HepG2 (cell line): ENCODE measurements around the gene COL26A1. TPM values are rescaled to one million over a fixed set of nuclear protein-coding genes. Genes with fewer than 3 reads are reported as not detected.

Experiments used
- EED ChIP-seq: sonication (generic); formaldehyde crosslinking; IDR thresholded peaks from 2 replicates; pipeline ENCODE4 v1.5.0; 2020; ENCODE audit warnings: mild to moderate bottlenecking, missing genetic modification reagents
- IKZF4 ChIP-seq: sonication (generic); formaldehyde crosslinking; IDR thresholded peaks from 2 replicates; pipeline ENCODE4 v1.5.1; 2020; ENCODE audit warnings: borderline replicate concordance, mild to moderate bottlenecking, low read depth, missing genetic modification reagents; ENCODE audit errors: not compliant biosample characterization
- MED13 ChIP-seq: sonication (generic); formaldehyde crosslinking; IDR thresholded peaks from 2 replicates; pipeline ENCODE4 v1.5.0; 2020; ENCODE audit warnings: missing genetic modification reagents
- NFE2L2 ChIP-seq: fragments of 150-350 bp; IDR thresholded peaks from 2 replicates; pipeline ENCODE4 v1.6.1; 2014; ENCODE audit warnings: low read length
- RAD21 ChIP-seq: fragments of 450-650 bp; formaldehyde crosslinking; IDR thresholded peaks from 2 replicates; pipeline ENCODE4 v1.5.0; 2020; ENCODE audit warnings: mild to moderate bottlenecking
- SALL1 ChIP-seq: sonication (generic); formaldehyde crosslinking; IDR thresholded peaks from 2 replicates; pipeline ENCODE4 v1.8.0; 2022; ENCODE audit warnings: mild to moderate bottlenecking, missing genetic modification reagents
- SIN3A ChIP-seq: IDR thresholded peaks from 2 replicates; pipeline ENCODE4 v1.6.1; 2011; ENCODE audit warnings: low read depth, mild to moderate bottlenecking, control low read depth, low read length, borderline replicate concordance
- SMC3 ChIP-seq: IDR thresholded peaks from 2 replicates; pipeline ENCODE4 v1.6.1; 2011; ENCODE audit warnings: low read length, improper control_type of control experiment
- SNAPC2 ChIP-seq: sonication (generic); formaldehyde crosslinking; IDR thresholded peaks from 2 replicates; pipeline ENCODE4 v1.8.1; 2022; ENCODE audit warnings: mild to moderate bottlenecking, missing genetic modification reagents
- ZMAT3 ChIP-seq: sonication (generic); formaldehyde crosslinking; conservative IDR thresholded peaks from 2 replicates; pipeline ENCODE4 v1.7.0; 2021; ENCODE audit warnings: missing genetic modification reagents
- ZNF451 ChIP-seq: sonication (generic); formaldehyde crosslinking; IDR thresholded peaks from 2 replicates; pipeline ENCODE4 v1.5.0; 2020; ENCODE audit warnings: mild to moderate bottlenecking, missing genetic modification reagents
- ZNF615 ChIP-seq: sonication (generic); formaldehyde crosslinking; IDR thresholded peaks from 2 replicates; pipeline ENCODE4 v1.5.0; 2020; ENCODE audit warnings: mild to moderate bottlenecking, missing genetic modification reagents, borderline replicate concordance
- ZNF772 ChIP-seq: sonication (generic); formaldehyde crosslinking; IDR thresholded peaks from 2 replicates; pipeline ENCODE4 v1.5.0; 2020; ENCODE audit warnings: mild to moderate bottlenecking, missing genetic modification reagents
- polyA plus RNA-seq, 8 experiments: library from polyadenylated mRNA; depleted of rRNA in 3 of 8; stranded (reverse) in 7 of 8; unstranded in 1 of 8; fragments of >200 nt; fragmentation: Illumina TruSeq in 4 of 8; extraction: Trizol in 4 of 8; gene quantifications; 2 replicates each; pipeline versions ENCODE4 v1.2.1 to v1.2.3, GENCODE V29; 2011 to 2016; ENCODE audit warnings: low read depth in 4 of 8, missing spikeins in 1 of 8, mixed read lengths in 1 of 8; ENCODE audit not compliant: insufficient read depth in 1 of 8
- total RNA-seq, 5 experiments: library from RNA; depleted of rRNA; stranded (reverse); fragments of >200 nt; fragmentation: Illumina TruSeq; extraction: Trizol; gene quantifications; 2 replicates each; pipeline ENCODE4 v1.2.3, GENCODE V29; 2016; ENCODE audit warnings: low read depth in 1 of 5
- TF ChIP-seq, protein P1 (sequence below): sonication (generic); formaldehyde crosslinking; IDR thresholded peaks from 2 replicates; pipeline ENCODE4 v1.4.0; 2020; ENCODE audit warnings: missing genetic modification reagents
- TF ChIP-seq, protein P2 (sequence below): sonication (generic); formaldehyde crosslinking; IDR thresholded peaks from 2 replicates; pipeline ENCODE4 v1.4.0; 2020; ENCODE audit warnings: missing genetic modification reagents, borderline replicate concordance
- TF ChIP-seq, protein P3 (sequence below): sonication (generic); formaldehyde crosslinking; IDR thresholded peaks from 2 replicates; pipeline ENCODE4 v1.5.0; 2020; ENCODE audit warnings: mild to moderate bottlenecking, low read depth, missing genetic modification reagents, borderline replicate concordance
- TF ChIP-seq, protein P4 (sequence below): sonication (generic); formaldehyde crosslinking; IDR thresholded peaks from 2 replicates; pipeline ENCODE4 v1.5.0; 2020; ENCODE audit warnings: mild to moderate bottlenecking, missing genetic modification reagents, moderate library complexity
- TF ChIP-seq, protein P5 (sequence below): IDR thresholded peaks from 2 replicates; pipeline ENCODE4 v1.6.1; 2012; ENCODE audit warnings: inconsistent platforms
- TF ChIP-seq, protein P6 (sequence below): sonication (generic); formaldehyde crosslinking; IDR thresholded peaks from 2 replicates; pipeline ENCODE4 v1.4.0; 2020; ENCODE audit warnings: missing genetic modification reagents, borderline replicate concordance
- TF ChIP-seq, protein P7 (sequence below): sonication (generic); formaldehyde crosslinking; IDR thresholded peaks from 2 replicates; pipeline ENCODE4 v1.8.0; 2022; ENCODE audit warnings: mild to moderate bottlenecking, missing genetic modification reagents, moderate library complexity

The COL26A1 gene
- total and polyA plus RNA-seq, 2 of the 13 experiments (the other 11 are each of a cell fraction or from before 2014, with no cell fraction given) = 7.8 to 9.2 TPM

DNA sequence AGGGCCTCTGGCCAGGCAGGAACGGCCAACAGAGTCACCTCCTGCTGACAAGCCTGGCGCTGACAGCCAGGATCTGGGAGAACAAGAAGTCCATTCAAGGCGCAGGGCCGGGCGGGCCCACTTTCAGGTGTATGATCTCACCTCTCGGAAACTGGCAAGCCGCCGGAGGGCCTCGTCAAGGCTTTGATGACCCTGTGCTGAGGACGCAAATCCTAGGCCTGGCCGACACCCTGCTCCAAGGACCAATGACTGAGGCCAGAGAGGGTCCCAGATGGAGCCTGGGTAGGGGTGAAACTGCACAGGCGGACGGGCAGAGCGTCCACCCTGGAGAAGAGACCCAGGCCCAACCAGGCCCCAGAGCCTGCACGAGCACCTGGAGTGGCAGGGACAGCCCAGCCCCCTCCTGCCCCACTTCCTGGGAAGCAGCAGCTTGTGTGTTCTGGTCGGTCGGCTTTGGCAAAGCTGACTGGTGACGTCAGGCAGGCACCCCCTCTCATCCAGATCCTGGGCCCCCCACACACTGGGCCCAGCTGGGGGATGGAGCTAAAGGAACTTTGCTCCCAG, 235.8 kb downstream of the COL26A1 start (continued):
- TF ChIP-seq, protein P1, sequence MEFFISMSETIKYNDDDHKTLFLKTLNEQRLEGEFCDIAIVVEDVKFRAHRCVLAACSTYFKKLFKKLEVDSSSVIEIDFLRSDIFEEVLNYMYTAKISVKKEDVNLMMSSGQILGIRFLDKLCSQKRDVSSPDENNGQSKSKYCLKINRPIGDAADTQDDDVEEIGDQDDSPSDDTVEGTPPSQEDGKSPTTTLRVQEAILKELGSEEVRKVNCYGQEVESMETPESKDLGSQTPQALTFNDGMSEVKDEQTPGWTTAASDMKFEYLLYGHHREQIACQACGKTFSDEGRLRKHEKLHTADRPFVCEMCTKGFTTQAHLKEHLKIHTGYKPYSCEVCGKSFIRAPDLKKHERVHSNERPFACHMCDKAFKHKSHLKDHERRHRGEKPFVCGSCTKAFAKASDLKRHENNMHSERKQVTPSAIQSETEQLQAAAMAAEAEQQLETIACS (CRISPR knock-in tag) = no peak
- TF ChIP-seq, protein P2, sequence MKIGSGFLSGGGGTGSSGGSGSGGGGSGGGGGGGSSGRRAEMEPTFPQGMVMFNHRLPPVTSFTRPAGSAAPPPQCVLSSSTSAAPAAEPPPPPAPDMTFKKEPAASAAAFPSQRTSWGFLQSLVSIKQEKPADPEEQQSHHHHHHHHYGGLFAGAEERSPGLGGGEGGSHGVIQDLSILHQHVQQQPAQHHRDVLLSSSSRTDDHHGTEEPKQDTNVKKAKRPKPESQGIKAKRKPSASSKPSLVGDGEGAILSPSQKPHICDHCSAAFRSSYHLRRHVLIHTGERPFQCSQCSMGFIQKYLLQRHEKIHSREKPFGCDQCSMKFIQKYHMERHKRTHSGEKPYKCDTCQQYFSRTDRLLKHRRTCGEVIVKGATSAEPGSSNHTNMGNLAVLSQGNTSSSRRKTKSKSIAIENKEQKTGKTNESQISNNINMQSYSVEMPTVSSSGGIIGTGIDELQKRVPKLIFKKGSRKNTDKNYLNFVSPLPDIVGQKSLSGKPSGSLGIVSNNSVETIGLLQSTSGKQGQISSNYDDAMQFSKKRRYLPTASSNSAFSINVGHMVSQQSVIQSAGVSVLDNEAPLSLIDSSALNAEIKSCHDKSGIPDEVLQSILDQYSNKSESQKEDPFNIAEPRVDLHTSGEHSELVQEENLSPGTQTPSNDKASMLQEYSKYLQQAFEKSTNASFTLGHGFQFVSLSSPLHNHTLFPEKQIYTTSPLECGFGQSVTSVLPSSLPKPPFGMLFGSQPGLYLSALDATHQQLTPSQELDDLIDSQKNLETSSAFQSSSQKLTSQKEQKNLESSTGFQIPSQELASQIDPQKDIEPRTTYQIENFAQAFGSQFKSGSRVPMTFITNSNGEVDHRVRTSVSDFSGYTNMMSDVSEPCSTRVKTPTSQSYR (CRISPR knock-in tag) = no peak
- TF ChIP-seq, protein P3, sequence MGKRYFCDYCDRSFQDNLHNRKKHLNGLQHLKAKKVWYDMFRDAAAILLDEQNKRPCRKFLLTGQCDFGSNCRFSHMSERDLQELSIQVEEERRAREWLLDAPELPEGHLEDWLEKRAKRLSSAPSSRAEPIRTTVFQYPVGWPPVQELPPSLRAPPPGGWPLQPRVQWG (CRISPR knock-in tag) = no peak
- TF ChIP-seq ZNF451 (CRISPR knock-in tag) = 0 out of 2 replicates have a peak, but pooled peaks have one; percentile 39
- TF ChIP-seq, protein P4, sequence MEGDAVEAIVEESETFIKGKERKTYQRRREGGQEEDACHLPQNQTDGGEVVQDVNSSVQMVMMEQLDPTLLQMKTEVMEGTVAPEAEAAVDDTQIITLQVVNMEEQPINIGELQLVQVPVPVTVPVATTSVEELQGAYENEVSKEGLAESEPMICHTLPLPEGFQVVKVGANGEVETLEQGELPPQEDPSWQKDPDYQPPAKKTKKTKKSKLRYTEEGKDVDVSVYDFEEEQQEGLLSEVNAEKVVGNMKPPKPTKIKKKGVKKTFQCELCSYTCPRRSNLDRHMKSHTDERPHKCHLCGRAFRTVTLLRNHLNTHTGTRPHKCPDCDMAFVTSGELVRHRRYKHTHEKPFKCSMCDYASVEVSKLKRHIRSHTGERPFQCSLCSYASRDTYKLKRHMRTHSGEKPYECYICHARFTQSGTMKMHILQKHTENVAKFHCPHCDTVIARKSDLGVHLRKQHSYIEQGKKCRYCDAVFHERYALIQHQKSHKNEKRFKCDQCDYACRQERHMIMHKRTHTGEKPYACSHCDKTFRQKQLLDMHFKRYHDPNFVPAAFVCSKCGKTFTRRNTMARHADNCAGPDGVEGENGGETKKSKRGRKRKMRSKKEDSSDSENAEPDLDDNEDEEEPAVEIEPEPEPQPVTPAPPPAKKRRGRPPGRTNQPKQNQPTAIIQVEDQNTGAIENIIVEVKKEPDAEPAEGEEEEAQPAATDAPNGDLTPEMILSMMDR (CRISPR knock-in tag) = no peak
- TF ChIP-seq, protein P5, sequence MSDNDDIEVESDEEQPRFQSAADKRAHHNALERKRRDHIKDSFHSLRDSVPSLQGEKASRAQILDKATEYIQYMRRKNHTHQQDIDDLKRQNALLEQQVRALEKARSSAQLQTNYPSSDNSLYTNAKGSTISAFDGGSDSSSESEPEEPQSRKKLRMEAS = no peak; the same call in 1 of the 2 replicates
- TF ChIP-seq MED13 = no peak
- no peak for TF ChIP-seq IKZF4 (CRISPR knock-in tag)
- TF ChIP-seq, protein P6, sequence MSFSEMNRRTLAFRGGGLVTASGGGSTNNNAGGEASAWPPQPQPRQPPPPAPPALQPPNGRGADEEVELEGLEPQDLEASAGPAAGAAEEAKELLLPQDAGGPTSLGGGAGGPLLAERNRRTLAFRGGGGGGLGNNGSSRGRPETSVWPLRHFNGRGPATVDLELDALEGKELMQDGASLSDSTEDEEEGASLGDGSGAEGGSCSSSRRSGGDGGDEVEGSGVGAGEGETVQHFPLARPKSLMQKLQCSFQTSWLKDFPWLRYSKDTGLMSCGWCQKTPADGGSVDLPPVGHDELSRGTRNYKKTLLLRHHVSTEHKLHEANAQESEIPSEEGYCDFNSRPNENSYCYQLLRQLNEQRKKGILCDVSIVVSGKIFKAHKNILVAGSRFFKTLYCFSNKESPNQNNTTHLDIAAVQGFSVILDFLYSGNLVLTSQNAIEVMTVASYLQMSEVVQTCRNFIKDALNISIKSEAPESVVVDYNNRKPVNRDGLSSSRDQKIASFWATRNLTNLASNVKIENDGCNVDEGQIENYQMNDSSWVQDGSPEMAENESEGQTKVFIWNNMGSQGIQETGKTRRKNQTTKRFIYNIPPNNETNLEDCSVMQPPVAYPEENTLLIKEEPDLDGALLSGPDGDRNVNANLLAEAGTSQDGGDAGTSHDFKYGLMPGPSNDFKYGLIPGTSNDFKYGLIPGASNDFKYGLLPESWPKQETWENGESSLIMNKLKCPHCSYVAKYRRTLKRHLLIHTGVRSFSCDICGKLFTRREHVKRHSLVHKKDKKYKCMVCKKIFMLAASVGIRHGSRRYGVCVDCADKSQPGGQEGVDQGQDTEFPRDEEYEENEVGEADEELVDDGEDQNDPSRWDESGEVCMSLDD (CRISPR knock-in tag) = peak; percentile 81; the same call in 1 of the 2 replicates
- no peak for TF ChIP-seq SNAPC2 (CRISPR knock-in tag)
- no peak for TF ChIP-seq SMC3
- TF ChIP-seq, protein P7, sequence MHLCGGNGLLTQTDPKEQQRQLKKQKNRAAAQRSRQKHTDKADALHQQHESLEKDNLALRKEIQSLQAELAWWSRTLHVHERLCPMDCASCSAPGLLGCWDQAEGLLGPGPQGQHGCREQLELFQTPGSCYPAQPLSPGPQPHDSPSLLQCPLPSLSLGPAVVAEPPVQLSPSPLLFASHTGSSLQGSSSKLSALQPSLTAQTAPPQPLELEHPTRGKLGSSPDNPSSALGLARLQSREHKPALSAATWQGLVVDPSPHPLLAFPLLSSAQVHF (CRISPR knock-in tag) = no peak
- TF ChIP-seq SALL1 (CRISPR knock-in tag) = peak; percentile 34
- no peak for TF ChIP-seq EED (CRISPR knock-in tag)
- no peak for TF ChIP-seq NFE2L2
- 0 out of 2 replicates have a peak, but pooled peaks have one; percentile 49 for TF ChIP-seq ZMAT3 (CRISPR knock-in tag)
- TF ChIP-seq RAD21 (CRISPR knock-in tag) = no peak
- TF ChIP-seq SIN3A = no peak
- TF ChIP-seq ZNF615 (CRISPR knock-in tag) = 0 out of 2 replicates have a peak, but pooled peaks have one; percentile 56
- no peak for TF ChIP-seq ZNF772 (CRISPR knock-in tag)
